WTC11 (cell line): Measurements from ENCODE around the gene ERC1. TPM values are rescaled to one million over a fixed set of nuclear protein-coding genes. Genes with fewer than 3 reads are reported as not detected.

ENCODE experiments used
- ATAC-seq: fragments of 200-7000 bp; cut with Tn5 transposase; 2 replicates; pipeline ENCODE4 v1.10.0; 2021; ENCODE audit warnings: mild to moderate bottlenecking, moderate library complexity
- CTCF ChIA-PET: fragments of 300-600 bp; sonication (Branson Sonifier 250); formaldehyde crosslinking; loops from one replicate; lab custom pipeline; 2021; ENCODE audit warnings: antibody characterized with exemption; lab: Charles Lee
- POLR2A ChIA-PET: fragments of 350-600 bp; sonication (Branson Sonifier 250); formaldehyde crosslinking; loops from one replicate; lab custom pipeline; 2021; ENCODE audit warnings: antibody characterized with exemption; lab: Charles Lee
- DNase-seq: peaks from one replicate; pipeline ENCODE4 v3.0.0; 2021; ENCODE audit warnings: low spot score
- H3K27ac Mint-ChIP-seq: 2 replicates; pipeline ENCODE4 v1.8.0; 2021; ENCODE audit warnings: mixed read lengths
- H3K27me3 Mint-ChIP-seq: 2 replicates; pipeline ENCODE4 v1.8.0; 2021; ENCODE audit warnings: low read depth, mild to moderate bottlenecking, moderate library complexity, mixed read lengths
- H3K36me3 Mint-ChIP-seq: 2 replicates; pipeline ENCODE4 v1.8.0; 2021; ENCODE audit warnings: mixed read lengths
- H3K4me1 Mint-ChIP-seq: 2 replicates; pipeline ENCODE4 v1.8.0; 2022; ENCODE audit warnings: mixed read lengths
- H3K4me3 Mint-ChIP-seq: 2 replicates; pipeline ENCODE4 v1.8.0; 2021; ENCODE audit warnings: mild to moderate bottlenecking, moderate library complexity, mixed read lengths
- H3K9me3 Mint-ChIP-seq: 2 replicates; pipeline ENCODE4 v1.8.0; 2021; ENCODE audit warnings: mixed read lengths
- AFF4 ChIP-seq: sonication (generic); formaldehyde crosslinking; IDR thresholded peaks from 2 replicates; pipeline ENCODE4 v1.8.1; 2023; ENCODE audit warnings: mild to moderate bottlenecking, missing genetic modification reagents, borderline replicate concordance
- ATF1 ChIP-seq: sonication (generic); formaldehyde crosslinking; IDR thresholded peaks from 2 replicates; pipeline ENCODE4 v1.8.1; 2023; ENCODE audit warnings: mild to moderate bottlenecking, moderate library complexity, missing genetic modification reagents
- ATF2 ChIP-seq: sonication (generic); formaldehyde crosslinking; IDR thresholded peaks from 2 replicates; pipeline ENCODE4 v1.8.1; 2022; ENCODE audit warnings: low read depth, missing genetic modification reagents, borderline replicate concordance
- CDX4 ChIP-seq: fragments of 250-450 bp; sonication (Bioruptor Pico); IDR thresholded peaks from 2 replicates; pipeline ENCODE4 v1.9.0; 2021; ENCODE audit warnings: moderate library complexity, mild to moderate bottlenecking, inconsistent platforms, borderline replicate concordance
- CTCF ChIP-seq: fragments of 200-600 bp; IDR thresholded peaks from 2 replicates; pipeline ENCODE4 v1.8.0; 2022; ENCODE audit warnings: antibody characterized with exemption
- E2F4 ChIP-seq: sonication (generic); formaldehyde crosslinking; IDR thresholded peaks from 2 replicates; pipeline ENCODE4 v1.8.1; 2022; ENCODE audit warnings: low read depth, mild to moderate bottlenecking, moderate library complexity, missing genetic modification reagents, borderline replicate concordance
- ESRRA ChIP-seq: sonication (generic); formaldehyde crosslinking; IDR thresholded peaks from 2 replicates; pipeline ENCODE4 v1.8.1; 2022; ENCODE audit warnings: mild to moderate bottlenecking, missing genetic modification reagents, borderline replicate concordance
- GABPB1 ChIP-seq: sonication (generic); formaldehyde crosslinking; IDR thresholded peaks from 2 replicates; pipeline ENCODE4 v1.8.1; 2023; ENCODE audit warnings: mild to moderate bottlenecking, missing genetic modification reagents
- GRHL2 ChIP-seq: fragments of 250-450 bp; sonication (Bioruptor Pico); IDR thresholded peaks from 2 replicates; pipeline ENCODE4 v1.8.0; 2022; ENCODE audit warnings: mild to moderate bottlenecking, moderate library complexity; ENCODE audit not compliant: insufficient replicate concordance, severe bottlenecking
- IRF2 ChIP-seq: sonication (generic); formaldehyde crosslinking; IDR thresholded peaks from 2 replicates; pipeline ENCODE4 v1.8.0; 2022; ENCODE audit warnings: low read depth, missing genetic modification reagents, borderline replicate concordance
- KAT7 ChIP-seq: sonication (generic); formaldehyde crosslinking; IDR thresholded peaks from 2 replicates; pipeline ENCODE4 v1.8.1; 2023; ENCODE audit warnings: missing genetic modification reagents, mild to moderate bottlenecking, borderline replicate concordance
- MLX ChIP-seq: sonication (generic); formaldehyde crosslinking; IDR thresholded peaks from 2 replicates; pipeline ENCODE4 v1.8.1; 2023; ENCODE audit warnings: mild to moderate bottlenecking, missing genetic modification reagents, moderate library complexity
- NFE2L1 ChIP-seq: sonication (generic); formaldehyde crosslinking; IDR thresholded peaks from 2 replicates; pipeline ENCODE4 v1.8.1; 2023; ENCODE audit warnings: missing genetic modification reagents
- NR2C2 ChIP-seq: sonication (generic); formaldehyde crosslinking; IDR thresholded peaks from 2 replicates; pipeline ENCODE4 v1.8.0; 2022; ENCODE audit warnings: mild to moderate bottlenecking, missing genetic modification reagents
- OVOL2 ChIP-seq: fragments of 250-450 bp; sonication (Bioruptor Pico); IDR thresholded peaks from 2 replicates; pipeline ENCODE4 v1.9.0; 2021; ENCODE audit warnings: mild to moderate bottlenecking, borderline replicate concordance
- ZBTB43 ChIP-seq: sonication (generic); formaldehyde crosslinking; IDR thresholded peaks from 2 replicates; pipeline ENCODE4 v1.8.1; 2023; ENCODE audit warnings: mild to moderate bottlenecking, missing genetic modification reagents
- ZNF532 ChIP-seq: fragments of 250-450 bp; sonication (Bioruptor Pico); IDR thresholded peaks from 2 replicates; pipeline ENCODE4 v1.9.0; 2021; ENCODE audit warnings: mild to moderate bottlenecking, borderline replicate concordance
- ZNF671 ChIP-seq: fragments of 250-450 bp; sonication (Bioruptor Pico); IDR thresholded peaks from 2 replicates; pipeline ENCODE4 v1.8.0; 2021; ENCODE audit warnings: mild to moderate bottlenecking
- total RNA-seq: library from RNA; stranded (reverse); gene quantifications from 3 replicates; pipeline ENCODE4 v1.2.3, GENCODE V29; 2021

ERC1 gene
- total RNA-seq, 1 experiment from 2014 or later = 47.5 TPM

- no peak for TF ChIP-seq E2F4 (CRISPR knock-in tag)
Measured at GRCh38 chr12:1419849-1420371, 428.9 kb downstream of the ERC1 start (continued).

GRCh38 chr12:1421091-1421846 is 430.2 kb downstream of the ERC1 start:
- DNase-seq (no peak), ATAC-seq (no peak)
- H3K27ac Mint-ChIP-seq = no peak overlapping the region
- H3K4me3 Mint-ChIP-seq = no peak overlapping the region
- POLR2A ChIA-PET = no interaction called here
- H3K36me3 Mint-ChIP-seq = peaks cover 31% of the 10 kb centered on the region
- CTCF ChIA-PET = interaction anchor here (1.3 kb wide), 1 partner anchor 303 kb away, joined by 5 read pairs; no protein-coding TSS in a partner anchor
- peaks cover 23% of the 10 kb centered on the region for H3K9me3 Mint-ChIP-seq
- H3K27me3 Mint-ChIP-seq = peaks cover 93% of the 10 kb centered on the region
- H3K4me1 Mint-ChIP-seq = peaks cover 25% of the 10 kb centered on the region
- TF ChIP-seq CDX4 (CRISPR knock-in tag) = no peak
- no peak for TF ChIP-seq GABPB1
- TF ChIP-seq ATF1 (CRISPR knock-in tag) = no peak
- no peak for TF ChIP-seq ZNF532 (CRISPR knock-in tag)
- TF ChIP-seq AFF4 = no peak
- no peak for TF ChIP-seq OVOL2
- TF ChIP-seq IRF2 (CRISPR knock-in tag) = no peak
- no peak for TF ChIP-seq CTCF
- TF ChIP-seq NFE2L1 = no peak
- TF ChIP-seq MLX (CRISPR knock-in tag) = no peak
- TF ChIP-seq ATF2 (CRISPR knock-in tag) = no peak
- no peak for TF ChIP-seq KAT7 (CRISPR knock-in tag)
- no peak for TF ChIP-seq ZNF671 (CRISPR knock-in tag)
- TF ChIP-seq NR2C2 (CRISPR knock-in tag) = no peak
- TF ChIP-seq ESRRA (CRISPR knock-in tag) = no peak
- TF ChIP-seq GRHL2 = no peak
- TF ChIP-seq ZBTB43 = no peak
